Naive thymus-derived CD4-positive, alpha-beta T cell (primary cell): Measurements from ENCODE around the gene SUGP2. TPM values are rescaled to one million over a fixed set of nuclear protein-coding genes. Genes with fewer than 3 reads are reported as not detected.

ENCODE experiments used
- ATAC-seq: fragments of 150-1000 bp; cut with Tn5 transposase; 2 replicates; pipeline ENCODE4 v1.10.0; 2021; ENCODE audit warnings: mild to moderate bottlenecking, moderate library complexity
- CTCF ChIA-PET: fragments of 350-600 bp; sonication (Branson Sonifier 250); formaldehyde crosslinking; loops from one replicate; lab custom pipeline; 2021; ENCODE audit warnings: antibody characterized with exemption; lab: Charles Lee
- POLR2A ChIA-PET: fragments of 350-600 bp; sonication (Branson Sonifier 250); formaldehyde crosslinking; loops from one replicate; lab custom pipeline; 2021; ENCODE audit warnings: antibody characterized with exemption, inconsistent platforms; lab: Charles Lee
- DNase-seq, 9 donors: peaks; one replicate each; pipeline versions ENCODE4 v3.0.0 to v3.0.0-alpha.2; 2020 to 2022; ENCODE audit warnings: mixed read lengths in 1 of 9
- H3K27ac ChIP-seq: one replicate; pipeline ENCODE4 v1.7.0; 2013; ENCODE audit warnings: mild to moderate bottlenecking, low read depth, low read length, moderate library complexity
- H3K27me3 ChIP-seq, 2 donors: one replicate each; pipeline ENCODE4 v1.7.0; 2013; ENCODE audit warnings: low read length in 2 of 2, mild to moderate bottlenecking in 2 of 2, moderate library complexity in 2 of 2; ENCODE audit not compliant: control insufficient read depth in 2 of 2, insufficient read depth in 2 of 2
- H3K36me3 ChIP-seq, 3 experiments: 1 replicate in 2 of 3; 2 replicates in 1 of 3; pipeline ENCODE4 v1.7.0; 2013; ENCODE audit warnings: low read length in 3 of 3, mild to moderate bottlenecking in 3 of 3, moderate library complexity in 1 of 3; ENCODE audit not compliant: insufficient read depth in 3 of 3, control insufficient read depth in 2 of 3
- H3K4me1 ChIP-seq, 2 donors: one replicate each; pipeline ENCODE4 v1.7.0; 2013; ENCODE audit warnings: low read length in 2 of 2, mild to moderate bottlenecking in 2 of 2, moderate library complexity in 1 of 2; ENCODE audit not compliant: control insufficient read depth in 2 of 2, insufficient read depth in 2 of 2
- H3K4me3 ChIP-seq: 2 replicates; pipeline ENCODE4 v1.7.0; 2013; ENCODE audit warnings: mild to moderate bottlenecking, low read length
- H3K9me3 ChIP-seq, 3 experiments: 1 replicate in 2 of 3; 2 replicates in 1 of 3; pipeline ENCODE4 v1.7.0; 2013; ENCODE audit warnings: low read length in 3 of 3; ENCODE audit not compliant: control insufficient read depth in 2 of 3
- H3K27ac Mint-ChIP-seq, 9 donors: one replicate each; pipeline ENCODE4 v1.8.0; 2020 to 2022; ENCODE audit warnings: mixed read lengths in 9 of 9, mild to moderate bottlenecking in 8 of 9, moderate library complexity in 5 of 9, inconsistent platforms in 2 of 9
- H3K27me3 Mint-ChIP-seq, 5 donors: one replicate each; pipeline ENCODE4 v1.8.0; 2021 to 2022; ENCODE audit warnings: mixed read lengths in 5 of 5, mild to moderate bottlenecking in 1 of 5
- H3K36me3 Mint-ChIP-seq, 5 donors: one replicate each; pipeline ENCODE4 v1.8.0; 2020 to 2022; ENCODE audit warnings: mixed read lengths in 5 of 5, mild to moderate bottlenecking in 3 of 5, inconsistent platforms in 1 of 5
- H3K4me1 Mint-ChIP-seq, 7 donors: one replicate each; pipeline ENCODE4 v1.8.0; 2020 to 2022; ENCODE audit warnings: mixed read lengths in 7 of 7, mild to moderate bottlenecking in 3 of 7, inconsistent platforms in 1 of 7
- H3K4me3 Mint-ChIP-seq, 10 donors: one replicate each; pipeline ENCODE4 v1.8.0; 2020 to 2022; ENCODE audit warnings: mild to moderate bottlenecking in 10 of 10, mixed read lengths in 10 of 10, moderate library complexity in 6 of 10, inconsistent platforms in 2 of 10
- H3K9me3 Mint-ChIP-seq, 11 donors: one replicate each; pipeline ENCODE4 v1.8.0; 2020 to 2022; ENCODE audit warnings: mixed read lengths in 11 of 11, mild to moderate bottlenecking in 4 of 11, inconsistent platforms in 1 of 11, moderate library complexity in 1 of 11
- intact Hi-C, 2 donors: fragments of 100-400 bp; cut with micrococcal nuclease; formaldehyde crosslinking; loops; one replicate each; pipeline ENCODE4 v1.15.1; 2023
- polyA plus RNA-seq, 2 donors: library from polyadenylated mRNA; unstranded; fragments of 300-500 nt; fragmentation: Illumina TruSeq; gene quantifications; one replicate each; pipeline ENCODE4 v1.2.3, GENCODE V29; 2021
- total RNA-seq, 6 experiments: library from RNA in 5 of 6; stranded (reverse) in 5 of 6; gene quantifications; 1 replicate in 5 of 6; 2 replicates in 1 of 6; pipeline ENCODE4 v1.2.3 and lab custom pipeline; 2021 to 2026

Gene SUGP2
- total and polyA plus RNA-seq, 7 experiments from 2014 or later, result 9.3 to 145 (median 125) TPM

DNA sequence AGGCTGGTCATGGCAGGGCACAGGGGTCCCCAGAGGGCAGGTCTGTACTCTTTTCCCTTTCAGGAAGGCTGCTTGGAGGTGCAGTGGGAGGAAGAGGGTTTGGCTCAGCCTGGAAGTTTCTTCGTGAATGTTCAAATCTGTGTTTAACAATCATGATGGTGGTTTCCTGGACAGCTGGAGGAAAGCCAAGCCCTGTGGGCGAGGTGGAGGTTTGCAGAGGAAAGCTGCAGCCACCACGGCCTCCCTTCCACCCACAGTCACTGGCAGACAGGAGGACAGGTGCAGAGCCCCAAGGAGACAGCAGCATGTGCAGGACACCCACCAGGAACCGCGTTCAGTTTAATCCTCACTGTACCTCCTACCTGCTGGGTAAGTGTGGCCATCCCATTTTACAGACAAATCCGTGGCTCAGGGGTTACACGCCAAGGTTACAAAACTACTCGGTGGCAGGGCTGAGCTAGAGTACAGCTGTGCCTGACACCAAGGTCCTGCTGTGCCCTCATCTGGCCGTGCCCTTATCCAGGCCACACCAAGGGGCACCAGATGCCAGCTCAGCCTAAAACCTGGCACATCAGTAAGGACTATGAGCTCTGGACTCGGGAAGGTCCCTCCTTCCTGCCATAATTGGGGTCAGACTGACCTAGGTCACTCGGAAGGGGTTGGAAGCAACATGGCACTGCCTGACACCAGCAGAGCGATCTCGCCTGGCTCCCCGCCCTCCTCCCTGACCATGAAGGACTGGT lies 34.1 kb downstream of the SUGP2 start:
- intact Hi-C loops, result no loop called here
- Mint-ChIP-seq H3K36me3 (peaks cover 8 to 37% (median 12%) of the 10 kb centered on the region in 5 donors), H3K27me3 (no peaks in the 10 kb centered on the region), H3K4me1 (peaks cover 10 to 30% (median 24%) of the 10 kb centered on the region in 7 donors), H3K9me3 (peaks cover 0 to 1% (median 0%) of the 10 kb centered on the region in 11 donors), H3K4me3 (no peak overlapping the region), H3K27ac (peak overlapping the region in 7 of 9 donors; percentile 4 to 76 (median 49))
- Histone ChIP-seq H3K36me3 (peaks cover 0 to 84% (median 11%) of the 10 kb centered on the region in 3 experiments), H3K27ac (peak overlapping the region; percentile 24), H3K9me3 (no peaks in the 10 kb centered on the region), H3K4me3 (no peak overlapping the region), H3K4me1 (no peaks in the 10 kb centered on the region), H3K27me3 (no peaks in the 10 kb centered on the region)
- ATAC-seq, result no peak
- ChIA-PET POLR2A (no interaction called here), CTCF (interaction anchor here (0.6 kb wide), 1 partner anchor 747 kb away, joined by 3 read pairs; no protein-coding TSS in a partner anchor)
- no peak for DNase-seq

DNA sequence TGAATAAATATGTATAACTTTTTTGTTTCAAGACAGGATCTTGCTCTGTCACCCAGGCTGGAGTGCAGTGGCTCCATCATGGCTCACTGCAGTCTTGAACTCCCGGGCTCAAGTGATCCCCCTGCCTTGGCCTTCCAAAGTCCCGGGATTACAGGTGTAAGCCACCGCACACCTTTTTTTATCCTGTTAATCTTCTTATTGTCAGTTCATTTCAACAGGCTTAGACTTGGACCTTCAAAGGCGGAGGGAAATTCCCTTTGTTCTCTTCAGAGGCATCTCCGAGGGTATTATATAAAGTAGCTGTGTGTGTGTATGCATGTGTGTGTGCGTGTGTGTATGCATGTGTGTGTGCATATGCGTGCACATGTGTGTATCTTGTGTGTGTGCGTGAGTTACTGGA lies 35.0 kb downstream of the SUGP2 start:
- Mint-ChIP-seq H3K4me1 (peaks cover 10 to 30% (median 24%) of the 10 kb centered on the region in 7 donors), H3K27ac (peak overlapping the region in 8 of 9 donors; percentile 4 to 68 (median 38)), H3K27me3 (no peaks in the 10 kb centered on the region), H3K9me3 (peaks cover 0 to 1% (median 0%) of the 10 kb centered on the region in 11 donors), H3K36me3 (peaks cover 7 to 41% (median 16%) of the 10 kb centered on the region in 5 donors), H3K4me3 (no peak overlapping the region)
- CTCF ChIA-PET, result no interaction called here
- H3K27me3 ChIP-seq, result no peaks in the 10 kb centered on the region
- peaks cover 0 to 84% (median 6%) of the 10 kb centered on the region in 3 experiments for H3K36me3 ChIP-seq
- H3K9me3 ChIP-seq, result no peaks in the 10 kb centered on the region
- DNase-seq, result no peak
- no peak for ATAC-seq
- intact Hi-C loops, result no loop called here
- no peak overlapping the region for H3K4me3 ChIP-seq
- no peak overlapping the region for H3K27ac ChIP-seq
- POLR2A ChIA-PET, result interaction anchor here (0.5 kb wide), 1 partner anchor 244 kb away, joined by 3 read pairs; no protein-coding TSS in a partner anchor
- H3K4me1 ChIP-seq, result no peaks in the 10 kb centered on the region

DNA sequence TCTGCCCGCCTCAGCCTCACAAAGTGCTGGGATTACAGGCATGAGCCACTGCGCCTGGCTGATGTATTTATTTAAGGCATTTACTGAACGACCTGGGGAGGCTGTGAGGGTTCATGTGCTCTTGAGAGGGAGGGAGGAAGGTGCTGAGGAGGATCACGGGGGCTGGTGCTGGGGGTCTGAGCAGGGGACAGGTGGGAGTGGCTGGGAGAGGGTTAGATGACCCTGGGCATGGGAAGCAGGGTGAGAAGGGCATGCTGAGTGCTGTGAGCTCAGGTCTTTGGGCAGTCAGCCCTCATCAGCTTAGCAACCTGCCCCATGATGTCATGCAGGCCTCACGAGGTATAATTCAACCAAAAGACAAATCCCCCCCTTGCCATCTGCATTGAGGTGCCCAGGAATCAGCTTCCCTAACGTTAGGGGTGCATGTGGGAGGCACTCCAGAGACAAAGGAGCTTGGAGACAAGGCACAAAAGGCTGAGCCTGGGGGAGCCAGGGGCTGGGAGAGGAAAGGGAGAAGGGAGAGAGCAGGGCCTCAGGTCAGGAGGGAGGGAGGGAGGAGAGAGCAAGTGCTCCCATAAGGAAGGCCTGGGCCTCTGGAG lies 36.4 kb downstream of the SUGP2 start:
- CTCF ChIA-PET, result no interaction called here
- Mint-ChIP-seq H3K36me3 (peaks cover 4 to 45% (median 17%) of the 10 kb centered on the region in 5 donors), H3K4me3 (no peak overlapping the region), H3K4me1 (peaks cover 10 to 30% (median 24%) of the 10 kb centered on the region in 7 donors), H3K27ac (peak overlapping the region in 1 of 9 donors; percentile 36), H3K9me3 (peaks cover 0 to 1% (median 0%) of the 10 kb centered on the region in 11 donors), H3K27me3 (no peaks in the 10 kb centered on the region)
- no peak overlapping the region for H3K27ac ChIP-seq
- POLR2A ChIA-PET, result no interaction called here
- intact Hi-C loops, result no loop called here
- ATAC-seq (no peak), DNase-seq (no peak)
- H3K4me1 ChIP-seq, result no peaks in the 10 kb centered on the region
- no peak overlapping the region for H3K4me3 ChIP-seq
- H3K9me3 ChIP-seq, result no peaks in the 10 kb centered on the region
- no peaks in the 10 kb centered on the region for H3K27me3 ChIP-seq
- H3K36me3 ChIP-seq, result peaks cover 0 to 81% (median 6%) of the 10 kb centered on the region in 3 experiments

DNA sequence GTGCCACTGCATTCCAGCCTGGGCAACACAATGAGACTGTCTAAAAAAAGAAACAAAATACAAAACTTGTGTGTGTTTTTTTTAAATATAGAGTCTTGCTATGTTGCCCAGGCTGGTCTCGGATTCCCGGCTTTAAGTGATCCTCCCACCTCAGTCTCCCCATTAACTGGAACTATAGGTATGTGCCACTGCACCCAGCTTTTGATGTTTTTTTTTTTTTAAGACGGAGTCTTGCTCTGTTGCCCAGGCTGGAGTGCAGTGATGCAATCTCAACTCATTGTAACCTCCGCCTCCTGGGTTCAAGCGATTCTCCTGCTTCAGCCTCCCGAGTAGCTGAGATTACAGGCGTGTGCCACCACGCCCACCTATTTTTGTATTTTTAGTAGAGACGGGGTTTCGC lies 37.0 kb downstream of the SUGP2 start:
- no peaks in the 10 kb centered on the region for H3K27me3 Mint-ChIP-seq
- ChIA-PET POLR2A (no interaction called here), CTCF (no interaction called here)
- Histone ChIP-seq H3K27me3 (no peaks in the 10 kb centered on the region), H3K27ac (no peak overlapping the region), H3K9me3 (no peaks in the 10 kb centered on the region), H3K36me3 (peaks cover 0 to 76% (median 6%) of the 10 kb centered on the region in 3 experiments), H3K4me3 (no peak overlapping the region), H3K4me1 (no peaks in the 10 kb centered on the region)
- peaks cover 10 to 30% (median 24%) of the 10 kb centered on the region in 7 donors for H3K4me1 Mint-ChIP-seq
- peaks cover 0 to 1% (median 0%) of the 10 kb centered on the region in 11 donors for H3K9me3 Mint-ChIP-seq
- intact Hi-C loops, result no loop called here
- DNase-seq (no peak), ATAC-seq (no peak)
- peaks cover 0 to 43% (median 16%) of the 10 kb centered on the region in 5 donors for H3K36me3 Mint-ChIP-seq
- no peak overlapping the region for H3K4me3 Mint-ChIP-seq
- no peak overlapping the region for H3K27ac Mint-ChIP-seq

DNA sequence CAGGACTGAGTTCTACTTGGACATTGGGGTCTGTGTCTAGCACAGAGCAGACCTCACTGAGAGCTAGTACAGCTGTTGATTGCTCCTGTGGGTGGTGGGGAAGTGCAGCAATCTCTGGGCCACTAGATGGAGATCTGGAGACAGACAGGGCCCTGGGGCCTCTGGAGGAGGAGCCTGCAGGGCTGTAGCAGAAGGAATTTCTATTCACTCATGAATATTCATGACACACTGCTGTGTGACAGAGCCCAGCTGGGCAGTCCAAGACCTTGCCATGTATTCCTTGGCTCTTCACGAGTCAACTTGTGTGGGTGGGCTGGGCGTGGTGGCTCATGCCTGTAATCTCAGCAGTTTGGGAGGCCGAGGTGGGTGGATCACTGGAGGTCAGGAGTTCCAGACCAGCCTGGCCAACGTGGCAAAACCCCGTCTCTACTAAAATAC lies 37.5 kb downstream of the SUGP2 start:
- Histone ChIP-seq H3K27me3 (no peaks in the 10 kb centered on the region), H3K9me3 (no peaks in the 10 kb centered on the region), H3K4me1 (no peaks in the 10 kb centered on the region), H3K4me3 (no peak overlapping the region), H3K36me3 (peaks cover 0 to 74% (median 6%) of the 10 kb centered on the region in 3 experiments), H3K27ac (no peak overlapping the region)
- Mint-ChIP-seq H3K4me3 (no peak overlapping the region), H3K9me3 (peaks cover 0 to 1% (median 0%) of the 10 kb centered on the region in 11 donors), H3K27me3 (no peaks in the 10 kb centered on the region), H3K4me1 (peaks cover 10 to 30% (median 24%) of the 10 kb centered on the region in 7 donors), H3K36me3 (peaks cover 0 to 47% (median 15%) of the 10 kb centered on the region in 5 donors), H3K27ac (no peak overlapping the region)
- intact Hi-C loops, result no loop called here
- POLR2A ChIA-PET, result no interaction called here
- peak; percentile 72 for ATAC-seq
- DNase-seq, result no peak
- CTCF ChIA-PET, result no interaction called here

DNA sequence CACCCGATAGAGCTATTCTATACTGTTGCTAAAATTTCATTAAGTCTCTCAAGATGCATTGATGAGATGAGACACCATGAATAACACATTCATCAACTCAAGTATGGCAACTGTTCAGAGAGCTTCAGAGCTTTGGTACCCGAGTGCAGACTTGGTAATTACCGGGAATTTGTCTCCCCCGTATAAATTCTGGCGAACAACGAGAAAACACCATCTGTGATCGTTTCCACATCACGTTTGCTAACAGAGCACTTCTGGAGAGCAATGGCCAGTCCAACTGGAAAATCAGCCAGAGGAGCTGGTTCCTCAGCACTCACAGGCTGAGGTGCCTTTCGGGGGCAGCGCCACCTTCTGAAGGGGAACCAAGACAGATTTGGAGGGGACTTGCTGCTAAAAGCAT lies 40.2 kb downstream of the SUGP2 start:
- peaks cover 0 to 47% (median 4%) of the 10 kb centered on the region in 3 experiments for H3K36me3 ChIP-seq
- no peaks in the 10 kb centered on the region for H3K27me3 ChIP-seq
- ChIA-PET POLR2A (no interaction called here), CTCF (no interaction called here)
- Mint-ChIP-seq H3K4me1 (peaks cover 0 to 4% (median 0%) of the 10 kb centered on the region in 7 donors), H3K27ac (no peak overlapping the region), H3K27me3 (no peaks in the 10 kb centered on the region), H3K9me3 (no peaks in the 10 kb centered on the region), H3K36me3 (peaks cover 0 to 35% (median 14%) of the 10 kb centered on the region in 5 donors), H3K4me3 (no peak overlapping the region)
- no peak for ATAC-seq
- H3K27ac ChIP-seq, result no peak overlapping the region
- H3K4me3 ChIP-seq, result no peak overlapping the region
- no peak for DNase-seq
- intact Hi-C loops, result no loop called here
- no peaks in the 10 kb centered on the region for H3K9me3 ChIP-seq
- H3K4me1 ChIP-seq, result no peaks in the 10 kb centered on the region
